K562 (cell line): ENCODE data around the gene NIFK. TPM values are rescaled to one million over a fixed set of nuclear protein-coding genes. Genes with fewer than 3 reads are reported as not detected.
A peak's percentile ranks its signal among the peaks of the same experiment; 100 is the strongest.

Experiments
- ARID1B ChIP-seq: fragments of 450-650 bp; IDR thresholded peaks from 2 replicates; pipeline ENCODE4 v1.6.1; 2016; ENCODE audit warnings: antibody characterized with exemption, mild to moderate bottlenecking, inconsistent platforms
- ATF1 ChIP-seq, 2 experiments: fragments of 450-650 bp in 1 of 2; IDR thresholded peaks; 2 replicates each; pipeline ENCODE4 v1.6.1; 2016; ENCODE audit warnings: missing compliant biosample characterization in 1 of 2, missing genetic modification characterization in 1 of 2
- CCAR2 ChIP-seq: fragments of 200-400 bp; formaldehyde crosslinking; IDR thresholded peaks from 2 replicates; pipeline ENCODE4 v1.6.1; 2017; ENCODE audit warnings: mild to moderate bottlenecking, low read depth, low read length
- ETV6 ChIP-seq, 3 experiments: fragments of 150-350 bp in 1 of 3; sonication (generic) in 1 of 3; formaldehyde crosslinking in 1 of 3; IDR thresholded peaks; 2 replicates each; pipeline versions ENCODE4 v1.6.1 to v1.8.0; 2014 to 2022; ENCODE audit warnings: borderline replicate concordance in 2 of 3, low read depth in 2 of 3, antibody characterized with exemption in 1 of 3, low read length in 1 of 3, mild to moderate bottlenecking in 1 of 3, missing genetic modification reagents in 1 of 3
- HMG20A ChIP-seq: fragments of 450-650 bp; formaldehyde crosslinking; conservative IDR thresholded peaks from 2 replicates; pipeline ENCODE4 v1.4.0; 2020; ENCODE audit warnings: mild to moderate bottlenecking, mixed read lengths
- HSF4 ChIP-seq: fragments of 250-450 bp; sonication (Bioruptor Pico); IDR thresholded peaks from 2 replicates; pipeline ENCODE4 v2.1.2; 2022; ENCODE audit warnings: mild to moderate bottlenecking, moderate library complexity, borderline replicate concordance
- KAT7 ChIP-seq: sonication (generic); formaldehyde crosslinking; IDR thresholded peaks from 2 replicates; pipeline ENCODE4 v1.8.0; 2022; ENCODE audit warnings: missing genetic modification reagents, mild to moderate bottlenecking, borderline replicate concordance
- MBD2 ChIP-seq: sonication (generic); IDR thresholded peaks from 2 replicates; pipeline ENCODE4 v1.6.1; 2016; ENCODE audit warnings: low read depth, borderline replicate concordance
- MCM3 ChIP-seq: fragments of 450-650 bp; IDR thresholded peaks from 2 replicates; pipeline ENCODE4 v1.6.1; 2016
- PHF8 ChIP-seq: fragments of 200-600 bp; sonication (generic); IDR thresholded peaks from 2 replicates; pipeline ENCODE4 v1.6.1; 2012; ENCODE audit warnings: mixed run types, mild to moderate bottlenecking, inconsistent platforms, low read length, moderate library complexity, borderline replicate concordance
- POLR2A ChIP-seq: fragments of 450-650 bp; conservative IDR thresholded peaks from 2 replicates; pipeline ENCODE4 v1.6.1; 2016
- PTTG1 ChIP-seq: fragments of 450-650 bp; IDR thresholded peaks from 2 replicates; pipeline ENCODE4 v1.6.1; 2016; ENCODE audit warnings: low read depth, mild to moderate bottlenecking, missing genetic modification characterization, missing compliant biosample characterization
- RUNX1 ChIP-seq: sonication (generic); IDR thresholded peaks from 2 replicates; pipeline ENCODE4 v1.6.1; 2016; ENCODE audit warnings: antibody characterized with exemption, low read depth
- SAP30 ChIP-seq: fragments of 200-600 bp; sonication (generic); IDR thresholded peaks from 2 replicates; pipeline ENCODE4 v1.6.1; 2012; ENCODE audit warnings: borderline replicate concordance, low read depth, mild to moderate bottlenecking, moderate library complexity, low read length, control low read depth, inconsistent platforms; ENCODE audit not compliant: insufficient read depth, poor library complexity, severe bottlenecking
- TAF7 ChIP-seq: fragments of 450-650 bp; IDR thresholded peaks from 2 replicates; pipeline ENCODE4 v1.6.1; 2016; ENCODE audit warnings: missing genetic modification characterization, missing compliant biosample characterization
- ZNF146 ChIP-seq: IDR thresholded peaks from one replicate; pipeline ENCODE4 v1.6.1; 2018; ENCODE audit warnings: missing compliant biosample characterization; ENCODE audit not compliant: unreplicated experiment
- ZNF184 ChIP-seq: sonication (generic); formaldehyde crosslinking; IDR thresholded peaks from 2 replicates; pipeline ENCODE4 v1.5.0; 2020; ENCODE audit warnings: missing genetic modification reagents
- ZNF79 ChIP-seq: fragments of 250-450 bp; sonication (Bioruptor Pico); IDR thresholded peaks from 2 replicates; pipeline ENCODE4 v1.4.0; 2020; ENCODE audit warnings: low read depth, mild to moderate bottlenecking, moderate library complexity
- polyA plus RNA-seq, 8 experiments: library from polyadenylated mRNA; depleted of rRNA in 4 of 8; stranded (reverse) in 5 of 8; unstranded in 3 of 8; fragments of >200 nt; fragmentation: Nextera tagmentation in 2 of 8; fragmentation: Illumina TruSeq in 1 of 8; extraction: Ambion mirVana in 2 of 8; extraction: Trizol in 1 of 8; gene quantifications; 2 replicates each; pipeline versions ENCODE4 v1.2.1 to v1.2.3, GENCODE V29; 2011 to 2014; ENCODE audit warnings: inconsistent platforms in 1 of 8, missing spikeins in 1 of 8
- total RNA-seq, 7 experiments: library from RNA; depleted of rRNA in 6 of 7; stranded (reverse); fragments of >200 nt in 6 of 7; fragmentation: Illumina TruSeq in 2 of 7; extraction: Trizol in 2 of 7; gene quantifications; 2 replicates each; pipeline versions ENCODE4 v1.2.1 to v1.2.3, GENCODE V29; 2011 to 2021; ENCODE audit warnings: low replicate concordance in 1 of 7
- TF ChIP-seq, protein P1 (sequence below), 2 experiments: fragments of 150-350 bp in 1 of 2; IDR thresholded peaks; 2 replicates each; pipeline ENCODE4 v1.6.1; 2012 to 2016; ENCODE audit warnings: low read depth in 2 of 2, low read length in 2 of 2, mild to moderate bottlenecking in 1 of 2, moderate library complexity in 1 of 2
- TF ChIP-seq, protein P2 (sequence below): fragments of 250-450 bp; sonication (Bioruptor Pico); IDR thresholded peaks from 2 replicates; pipeline ENCODE4 v1.8.0; 2021; ENCODE audit warnings: moderate library complexity, mild to moderate bottlenecking, inconsistent platforms
- TF ChIP-seq, protein P3 (sequence below): fragments of 250-450 bp; sonication (Bioruptor Pico); IDR thresholded peaks from 2 replicates; pipeline ENCODE4 v1.6.1; 2021; ENCODE audit warnings: mild to moderate bottlenecking

Gene NIFK
- total and polyA plus RNA-seq, 9 of the 15 experiments (the other 6 are each of a cell fraction or from before 2014, with no cell fraction given): 60.2 to 426 (median 183) TPM

DNA sequence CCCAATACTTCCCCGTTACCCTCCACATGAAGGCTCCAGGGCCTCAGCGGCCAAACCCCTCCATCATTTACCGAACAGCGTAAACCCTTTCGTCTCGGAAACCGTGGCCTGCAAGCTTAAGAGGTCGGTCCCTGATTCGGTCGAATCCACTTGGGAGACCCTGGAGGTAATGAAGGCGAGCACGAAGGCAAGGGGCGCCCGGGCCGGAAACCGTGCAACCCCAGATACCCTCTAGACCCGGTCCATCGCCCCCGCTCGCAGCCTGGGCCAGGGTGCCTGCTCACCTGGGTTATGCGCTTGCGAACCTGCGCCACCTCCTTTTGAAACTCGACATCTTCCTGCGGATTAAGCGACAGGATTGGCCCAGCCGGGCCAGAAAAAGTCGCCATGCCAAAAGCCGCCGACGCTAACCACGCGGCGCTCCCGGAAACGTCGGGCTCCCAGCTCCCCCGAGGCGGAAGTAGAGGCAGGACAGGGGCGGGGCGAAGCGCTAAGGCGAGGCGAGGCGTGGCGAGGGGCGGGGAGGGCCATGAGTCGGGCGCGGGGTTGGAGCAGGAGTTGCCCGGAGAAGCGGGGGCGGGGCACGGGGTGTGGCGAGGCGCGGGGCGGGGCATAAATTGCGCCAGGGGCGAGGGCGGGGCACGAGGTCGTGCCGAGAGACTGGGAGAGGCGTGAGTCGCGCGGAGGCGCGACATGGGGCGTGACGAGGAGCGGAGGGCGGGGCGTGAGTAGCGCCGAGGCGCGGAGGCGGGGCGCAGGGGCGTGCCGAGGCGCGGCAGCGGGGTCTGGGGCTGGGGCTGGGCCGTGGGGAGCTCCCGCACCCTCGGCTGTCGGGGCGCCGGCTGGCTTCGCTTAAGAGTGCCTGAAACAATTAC is at the start of gene NIFK (continued):
- TF ChIP-seq ZNF184 (CRISPR knock-in tag) (no peak), POLR2A (peak; percentile 89), ZNF79 (CRISPR knock-in tag) (no peak), ZNF146 (CRISPR knock-in tag) (no peak), MBD2 (peak; percentile 45; the same call in 1 of the 2 replicates), KAT7 (CRISPR knock-in tag) (peak; percentile 67; the same call in 1 of the 2 replicates), SAP30 (peak; percentile 90), RUNX1 (no peak; the same call in 1 of the 2 replicates), PHF8 (peak; percentile 92), ETV6 (IDR thresholded peaks at IDR 0.05; ENCODE audit: borderline replicate concordance in 1 of 2, low read depth in 2 of 2, low read length in 1 of 2) (peak in 1 of 2 experiments; percentile 72; a peak in 1 of 4 replicates), ETV6 (CRISPR knock-in tag; IDR thresholded peaks at IDR 0.05; ENCODE audit: borderline replicate concordance) (0 out of 2 replicates have a peak, but pooled peaks have one; percentile 34), HMG20A (CRISPR knock-in tag) (no peak), ARID1B (0 out of 2 replicates have a peak, but pooled peaks have one; percentile 16), PTTG1 (tag) (no peak), MCM3 (no peak), CCAR2 (no peak), TAF7 (tag) (peak; percentile 26; the same call in 1 of the 2 replicates), HSF4 (CRISPR knock-in tag) (no peak), ATF1 (CRISPR knock-in tag; IDR thresholded peaks at IDR 0.05) (0 out of 2 replicates have a peak, but pooled peaks have one; percentile 31), ATF1 (tag; IDR thresholded peaks at IDR 0.05) (peak; percentile 65)
- TF ChIP-seq, protein P1, sequence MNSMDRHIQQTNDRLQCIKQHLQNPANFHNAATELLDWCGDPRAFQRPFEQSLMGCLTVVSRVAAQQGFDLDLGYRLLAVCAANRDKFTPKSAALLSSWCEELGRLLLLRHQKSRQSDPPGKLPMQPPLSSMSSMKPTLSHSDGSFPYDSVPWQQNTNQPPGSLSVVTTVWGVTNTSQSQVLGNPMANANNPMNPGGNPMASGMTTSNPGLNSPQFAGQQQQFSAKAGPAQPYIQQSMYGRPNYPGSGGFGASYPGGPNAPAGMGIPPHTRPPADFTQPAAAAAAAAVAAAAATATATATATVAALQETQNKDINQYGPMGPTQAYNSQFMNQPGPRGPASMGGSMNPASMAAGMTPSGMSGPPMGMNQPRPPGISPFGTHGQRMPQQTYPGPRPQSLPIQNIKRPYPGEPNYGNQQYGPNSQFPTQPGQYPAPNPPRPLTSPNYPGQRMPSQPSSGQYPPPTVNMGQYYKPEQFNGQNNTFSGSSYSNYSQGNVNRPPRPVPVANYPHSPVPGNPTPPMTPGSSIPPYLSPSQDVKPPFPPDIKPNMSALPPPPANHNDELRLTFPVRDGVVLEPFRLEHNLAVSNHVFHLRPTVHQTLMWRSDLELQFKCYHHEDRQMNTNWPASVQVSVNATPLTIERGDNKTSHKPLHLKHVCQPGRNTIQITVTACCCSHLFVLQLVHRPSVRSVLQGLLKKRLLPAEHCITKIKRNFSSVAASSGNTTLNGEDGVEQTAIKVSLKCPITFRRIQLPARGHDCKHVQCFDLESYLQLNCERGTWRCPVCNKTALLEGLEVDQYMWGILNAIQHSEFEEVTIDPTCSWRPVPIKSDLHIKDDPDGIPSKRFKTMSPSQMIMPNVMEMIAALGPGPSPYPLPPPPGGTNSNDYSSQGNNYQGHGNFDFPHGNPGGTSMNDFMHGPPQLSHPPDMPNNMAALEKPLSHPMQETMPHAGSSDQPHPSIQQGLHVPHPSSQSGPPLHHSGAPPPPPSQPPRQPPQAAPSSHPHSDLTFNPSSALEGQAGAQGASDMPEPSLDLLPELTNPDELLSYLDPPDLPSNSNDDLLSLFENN (IDR thresholded peaks at IDR 0.05; ENCODE audit: low read depth in 2 of 2, low read length in 2 of 2): no peak
- TF ChIP-seq, protein P2, sequence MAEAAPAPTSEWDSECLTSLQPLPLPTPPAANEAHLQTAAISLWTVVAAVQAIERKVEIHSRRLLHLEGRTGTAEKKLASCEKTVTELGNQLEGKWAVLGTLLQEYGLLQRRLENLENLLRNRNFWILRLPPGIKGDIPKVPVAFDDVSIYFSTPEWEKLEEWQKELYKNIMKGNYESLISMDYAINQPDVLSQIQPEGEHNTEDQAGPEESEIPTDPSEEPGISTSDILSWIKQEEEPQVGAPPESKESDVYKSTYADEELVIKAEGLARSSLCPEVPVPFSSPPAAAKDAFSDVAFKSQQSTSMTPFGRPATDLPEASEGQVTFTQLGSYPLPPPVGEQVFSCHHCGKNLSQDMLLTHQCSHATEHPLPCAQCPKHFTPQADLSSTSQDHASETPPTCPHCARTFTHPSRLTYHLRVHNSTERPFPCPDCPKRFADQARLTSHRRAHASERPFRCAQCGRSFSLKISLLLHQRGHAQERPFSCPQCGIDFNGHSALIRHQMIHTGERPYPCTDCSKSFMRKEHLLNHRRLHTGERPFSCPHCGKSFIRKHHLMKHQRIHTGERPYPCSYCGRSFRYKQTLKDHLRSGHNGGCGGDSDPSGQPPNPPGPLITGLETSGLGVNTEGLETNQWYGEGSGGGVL (CRISPR knock-in tag): no peak
- TF ChIP-seq, protein P3, sequence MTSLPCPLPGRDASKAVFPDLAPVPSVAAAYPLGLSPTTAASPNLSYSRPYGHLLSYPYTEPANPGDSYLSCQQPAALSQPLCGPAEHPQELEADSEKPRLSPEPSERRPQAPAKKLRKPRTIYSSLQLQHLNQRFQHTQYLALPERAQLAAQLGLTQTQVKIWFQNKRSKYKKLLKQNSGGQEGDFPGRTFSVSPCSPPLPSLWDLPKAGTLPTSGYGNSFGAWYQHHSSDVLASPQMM (CRISPR knock-in tag): no peak
